ENCODE measurements around the gene ZIC1.

Gene ZIC1

GRCh38 chr3:147409143-147410115 lies at the start of gene ZIC1:
Gene ZIC1 (plus strand): TSS chr3:147409365. CDS start chr3:147410113, 748 bp downstream.
- Histone ChIP-seq H3K4me3 (peak within 1 kb of the TSS; percentile 56; the same call in 1 of the 2 replicates), H3K27me3 (peaks cover 99% of the 10 kb centered on the region), H3K4me2 (no peak within 1 kb of the TSS), H3K9me3 (peaks cover 62% of the 10 kb centered on the region), H3K27ac (no peak within 1 kb of the TSS), H3K4me1 (peaks cover 27% of the 10 kb centered on the region), H3K9ac (no peak within 1 kb of the TSS), H3K36me3 (no peaks in the 10 kb centered on the region), H4K20me1 (peaks cover 29% of the 10 kb centered on the region)
- no peak for TF ChIP-seq Cebpa-rat (IDR thresholded peaks at IDR 0.05)

GRCh38 chr3:147360051-147360439 lies 49.1 kb upstream of the ZIC1 start:
- Histone ChIP-seq H3K9ac (no peak overlapping the region), H3K4me2 (no peak overlapping the region), H3K27me3 (peaks cover 56% of the 10 kb centered on the region), H3K27ac (no peak overlapping the region), H4K20me1 (no peaks in the 10 kb centered on the region), H3K9me3 (peaks cover 20% of the 10 kb centered on the region), H3K4me1 (peaks cover 14% of the 10 kb centered on the region), H3K4me3 (no peak overlapping the region), H3K36me3 (no peaks in the 10 kb centered on the region)
- no peak for TF ChIP-seq Cebpa-rat (IDR thresholded peaks at IDR 0.05)

GRCh38 chr3:147360646-147361453 lies 48.3 kb upstream of the ZIC1 start:
- Histone ChIP-seq H3K9ac (no peak overlapping the region), H3K9me3 (peaks cover 16% of the 10 kb centered on the region), H3K36me3 (no peaks in the 10 kb centered on the region), H3K4me3 (peak overlapping the region; percentile 24; the same call in 1 of the 2 replicates), H4K20me1 (no peaks in the 10 kb centered on the region), H3K27me3 (peaks cover 51% of the 10 kb centered on the region), H3K4me1 (peaks cover 14% of the 10 kb centered on the region), H3K27ac (no peak overlapping the region), H3K4me2 (peak overlapping the region; percentile 70)
- TF ChIP-seq Cebpa-rat (IDR thresholded peaks at IDR 0.05) = no peak

GRCh38 chr3:147361454-147362420 lies 47.4 kb upstream of the ZIC1 start:
- H3K9me3 ChIP-seq = peaks cover 8% of the 10 kb centered on the region
- H3K36me3 ChIP-seq = no peaks in the 10 kb centered on the region
- peaks cover 42% of the 10 kb centered on the region for H3K27me3 ChIP-seq
- TF ChIP-seq Cebpa-rat (IDR thresholded peaks at IDR 0.05) = no peak
- H3K27ac ChIP-seq = no peak overlapping the region
- H3K4me1 ChIP-seq = peaks cover 14% of the 10 kb centered on the region
- H3K4me3 ChIP-seq = peak overlapping the region; percentile 24; the same call in 1 of the 2 replicates
- no peak overlapping the region for H3K9ac ChIP-seq
- no peaks in the 10 kb centered on the region for H4K20me1 ChIP-seq
- peak overlapping the region; percentile 70 for H3K4me2 ChIP-seq

GRCh38 chr3:147364771-147365170 lies 44.4 kb upstream of the ZIC1 start:
- Histone ChIP-seq H3K27me3 (peaks cover 40% of the 10 kb centered on the region), H3K9me3 (peaks cover 18% of the 10 kb centered on the region), H3K36me3 (no peaks in the 10 kb centered on the region), H4K20me1 (no peaks in the 10 kb centered on the region), H3K4me2 (no peak overlapping the region), H3K9ac (no peak overlapping the region), H3K4me3 (no peak overlapping the region), H3K27ac (no peak overlapping the region), H3K4me1 (peaks cover 14% of the 10 kb centered on the region)
- TF ChIP-seq Cebpa-rat (IDR thresholded peaks at IDR 0.05) = no peak

GRCh38 chr3:147365196-147366115 lies 43.7 kb upstream of the ZIC1 start:
- peaks cover 24% of the 10 kb centered on the region for H3K9me3 ChIP-seq
- no peak overlapping the region for H3K4me2 ChIP-seq
- H3K4me1 ChIP-seq = peaks cover 12% of the 10 kb centered on the region
- peaks cover 40% of the 10 kb centered on the region for H3K27me3 ChIP-seq
- no peak overlapping the region for H3K27ac ChIP-seq
- no peaks in the 10 kb centered on the region for H3K36me3 ChIP-seq
- no peak overlapping the region for H3K4me3 ChIP-seq
- no peaks in the 10 kb centered on the region for H4K20me1 ChIP-seq
- H3K9ac ChIP-seq = no peak overlapping the region
- TF ChIP-seq Cebpa-rat (IDR thresholded peaks at IDR 0.05) = no peak

GRCh38 chr3:147367676-147368075 lies 41.5 kb upstream of the ZIC1 start:
- no peak for TF ChIP-seq Cebpa-rat (IDR thresholded peaks at IDR 0.05)
- no peaks in the 10 kb centered on the region for H3K36me3 ChIP-seq
- peaks cover 58% of the 10 kb centered on the region for H3K27me3 ChIP-seq
- no peak overlapping the region for H3K4me2 ChIP-seq
- H3K4me1 ChIP-seq = no peaks in the 10 kb centered on the region
- no peak overlapping the region for H3K27ac ChIP-seq
- peaks cover 40% of the 10 kb centered on the region for H3K9me3 ChIP-seq
- H3K9ac ChIP-seq = no peak overlapping the region
- H3K4me3 ChIP-seq = no peak overlapping the region
- no peaks in the 10 kb centered on the region for H4K20me1 ChIP-seq

- H3K9me3 ChIP-seq = peaks cover 42% of the 10 kb centered on the region
- H3K27ac ChIP-seq = no peak overlapping the region
- TF ChIP-seq Cebpa-rat (IDR thresholded peaks at IDR 0.05) = no peak
- no peaks in the 10 kb centered on the region for H3K4me1 ChIP-seq
- H3K9ac ChIP-seq = no peak overlapping the region
- no peaks in the 10 kb centered on the region for H4K20me1 ChIP-seq
- no peak overlapping the region for H3K4me2 ChIP-seq
- H3K27me3 ChIP-seq = peaks cover 62% of the 10 kb centered on the region
- H3K4me3 ChIP-seq = no peak overlapping the region
- H3K36me3 ChIP-seq = no peaks in the 10 kb centered on the region
Measured at GRCh38 chr3:147368151-147368550, 41.0 kb upstream of the ZIC1 start.

Data from BLaER1 (cell line).